WTC11 (cell line): ENCODE measurements around the gene TEC. TPM values are rescaled to one million over a fixed set of nuclear protein-coding genes. Genes with fewer than 3 reads are reported as not detected.

Experiments
- CREB1 ChIP-seq: sonication (generic); formaldehyde crosslinking; IDR thresholded peaks from 2 replicates; pipeline ENCODE4 v1.8.0; 2023; ENCODE audit warnings: mild to moderate bottlenecking, missing genetic modification reagents
- CREM ChIP-seq: sonication (generic); formaldehyde crosslinking; IDR thresholded peaks from 2 replicates; pipeline ENCODE4 v1.8.1; 2022; ENCODE audit warnings: mild to moderate bottlenecking, missing genetic modification reagents, moderate library complexity
- FOXK1 ChIP-seq: sonication (generic); formaldehyde crosslinking; IDR thresholded peaks from 2 replicates; pipeline ENCODE4 v1.8.0; 2022; ENCODE audit warnings: mild to moderate bottlenecking, moderate library complexity, missing genetic modification reagents
- FOXP1 ChIP-seq: sonication (generic); formaldehyde crosslinking; IDR thresholded peaks from 2 replicates; pipeline ENCODE4 v1.8.0; 2022; ENCODE audit warnings: missing genetic modification reagents, mild to moderate bottlenecking, moderate library complexity, borderline replicate concordance
- GRHL2 ChIP-seq: fragments of 250-450 bp; sonication (Bioruptor Pico); IDR thresholded peaks from 2 replicates; pipeline ENCODE4 v1.8.0; 2022; ENCODE audit warnings: mild to moderate bottlenecking, moderate library complexity; ENCODE audit not compliant: insufficient replicate concordance, severe bottlenecking
- IRF2 ChIP-seq: sonication (generic); formaldehyde crosslinking; IDR thresholded peaks from 2 replicates; pipeline ENCODE4 v1.8.0; 2022; ENCODE audit warnings: low read depth, missing genetic modification reagents, borderline replicate concordance
- JUN ChIP-seq: sonication (generic); formaldehyde crosslinking; IDR thresholded peaks from 2 replicates; pipeline ENCODE4 v1.8.0; 2023; ENCODE audit warnings: mild to moderate bottlenecking, missing genetic modification reagents
- KAT7 ChIP-seq: sonication (generic); formaldehyde crosslinking; IDR thresholded peaks from 2 replicates; pipeline ENCODE4 v1.8.1; 2023; ENCODE audit warnings: missing genetic modification reagents, mild to moderate bottlenecking, borderline replicate concordance
- MYBL2 ChIP-seq: sonication (generic); formaldehyde crosslinking; IDR thresholded peaks from 2 replicates; pipeline ENCODE4 v1.8.1; 2023; ENCODE audit warnings: mild to moderate bottlenecking, moderate library complexity, missing genetic modification reagents
- NFE2L1 ChIP-seq: sonication (generic); formaldehyde crosslinking; IDR thresholded peaks from 2 replicates; pipeline ENCODE4 v1.8.1; 2023; ENCODE audit warnings: missing genetic modification reagents
- NR3C1 ChIP-seq: sonication (generic); formaldehyde crosslinking; conservative IDR thresholded peaks from 2 replicates; pipeline ENCODE4 v1.8.1; 2023; ENCODE audit warnings: low read depth, mild to moderate bottlenecking, missing genetic modification reagents
- RORB ChIP-seq: fragments of 250-450 bp; sonication (Bioruptor Pico); IDR thresholded peaks from 2 replicates; pipeline ENCODE4 v1.9.0; 2021; ENCODE audit warnings: mild to moderate bottlenecking
- SP1 ChIP-seq: sonication (generic); formaldehyde crosslinking; conservative IDR thresholded peaks from 2 replicates; pipeline ENCODE4 v1.8.1; 2022; ENCODE audit warnings: missing genetic modification reagents
- TP53 ChIP-seq: sonication (generic); formaldehyde crosslinking; IDR thresholded peaks from 2 replicates; pipeline ENCODE4 v1.8.1; 2023; ENCODE audit warnings: mild to moderate bottlenecking, missing genetic modification reagents
- ZNF138 ChIP-seq: sonication (generic); formaldehyde crosslinking; conservative IDR thresholded peaks from 2 replicates; pipeline ENCODE4 v1.8.1; 2022; ENCODE audit warnings: mild to moderate bottlenecking, moderate library complexity, missing genetic modification reagents
- ZNF263 ChIP-seq: sonication (generic); formaldehyde crosslinking; IDR thresholded peaks from 2 replicates; pipeline ENCODE4 v1.8.1; 2022; ENCODE audit warnings: low read depth, mild to moderate bottlenecking, moderate library complexity, missing genetic modification reagents
- ZNF317 ChIP-seq: sonication (generic); formaldehyde crosslinking; IDR thresholded peaks from 2 replicates; pipeline ENCODE4 v1.8.1; 2023; ENCODE audit warnings: low read depth, mild to moderate bottlenecking, moderate library complexity, missing genetic modification reagents, borderline replicate concordance
- ZNF416 ChIP-seq: fragments of 250-450 bp; sonication (Bioruptor Pico); IDR thresholded peaks from 2 replicates; pipeline ENCODE4 v1.9.0; 2021; ENCODE audit warnings: mild to moderate bottlenecking, inconsistent platforms
- total RNA-seq: library from RNA; stranded (reverse); gene quantifications from 3 replicates; pipeline ENCODE4 v1.2.3, GENCODE V29; 2021
- TF ChIP-seq, protein P1 (sequence below): sonication (generic); formaldehyde crosslinking; IDR thresholded peaks from 2 replicates; pipeline ENCODE4 v1.8.1; 2023; ENCODE audit warnings: mild to moderate bottlenecking, missing genetic modification reagents, borderline replicate concordance
- TF ChIP-seq, protein P2 (sequence below): fragments of 250-450 bp; sonication (Bioruptor Pico); IDR thresholded peaks from 2 replicates; pipeline ENCODE4 v1.9.0; 2021; ENCODE audit warnings: moderate library complexity, mild to moderate bottlenecking, inconsistent platforms, borderline replicate concordance
- TF ChIP-seq, protein P3 (sequence below): sonication (generic); formaldehyde crosslinking; IDR thresholded peaks from 2 replicates; pipeline ENCODE4 v1.8.1; 2023; ENCODE audit warnings: mild to moderate bottlenecking, missing genetic modification reagents
- TF ChIP-seq, protein P4 (sequence below): sonication (generic); formaldehyde crosslinking; conservative IDR thresholded peaks from 2 replicates; pipeline ENCODE4 v1.8.1; 2023; ENCODE audit warnings: mild to moderate bottlenecking, low read depth, missing genetic modification reagents, moderate library complexity
- TF ChIP-seq, protein P5 (sequence below): sonication (generic); formaldehyde crosslinking; IDR thresholded peaks from 2 replicates; pipeline ENCODE4 v1.8.1; 2023; ENCODE audit warnings: mild to moderate bottlenecking, missing genetic modification reagents, moderate library complexity
- TF ChIP-seq, protein P6 (sequence below): sonication (generic); formaldehyde crosslinking; IDR thresholded peaks from 2 replicates; pipeline ENCODE4 v1.8.1; 2023; ENCODE audit warnings: mild to moderate bottlenecking, missing genetic modification reagents
- TF ChIP-seq, protein P7 (sequence below): fragments of 250-450 bp; sonication (Bioruptor Pico); IDR thresholded peaks from 2 replicates; pipeline ENCODE4 v1.9.0; 2021; ENCODE audit warnings: mild to moderate bottlenecking

Gene TEC
- total RNA-seq, 1 experiment from 2014 or later = 8.8 TPM

DNA sequence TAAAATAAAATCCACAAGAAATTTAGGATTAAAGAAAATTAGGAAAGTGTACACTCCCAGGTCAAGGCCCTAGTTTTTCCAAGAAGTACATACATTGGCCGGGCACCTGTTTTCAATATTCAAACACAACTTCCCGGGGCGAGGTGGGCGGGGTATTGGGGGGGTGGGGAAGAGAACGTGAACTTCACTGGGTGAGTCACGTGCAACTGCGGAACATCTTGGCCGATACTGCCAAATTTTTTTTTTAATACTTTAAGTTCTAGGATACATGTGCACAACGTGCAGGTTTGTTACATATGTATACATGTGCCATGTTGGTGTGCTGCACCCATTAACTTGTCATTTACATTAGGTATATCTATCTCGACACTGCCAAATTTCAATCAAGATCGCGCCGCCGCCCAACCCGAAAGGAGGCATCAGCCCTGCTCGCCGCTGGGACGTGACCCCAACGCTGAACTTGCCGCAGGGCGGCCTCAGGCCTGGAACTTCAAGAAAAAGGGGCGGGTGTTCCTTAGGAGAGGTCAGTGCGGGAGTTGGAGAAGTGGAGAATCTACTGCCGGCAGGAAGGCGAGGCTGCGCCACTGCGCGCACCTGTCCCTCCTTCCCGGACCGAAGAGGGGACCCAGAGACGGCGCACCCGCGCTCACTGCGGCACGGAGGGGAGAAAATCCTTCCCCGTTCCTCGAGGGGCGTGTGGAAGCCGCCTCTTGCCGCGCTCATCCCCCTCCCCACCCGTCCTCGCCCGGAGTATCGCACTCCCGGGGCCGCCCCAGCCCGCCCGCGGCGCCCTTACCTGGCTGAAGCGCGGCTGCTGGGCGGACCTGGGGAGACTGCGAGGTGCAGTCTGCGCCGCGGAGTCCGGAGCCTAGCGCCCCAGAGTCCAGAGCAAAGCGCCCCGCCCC is at the start of gene TEC (continued):
- TF ChIP-seq, protein P1, sequence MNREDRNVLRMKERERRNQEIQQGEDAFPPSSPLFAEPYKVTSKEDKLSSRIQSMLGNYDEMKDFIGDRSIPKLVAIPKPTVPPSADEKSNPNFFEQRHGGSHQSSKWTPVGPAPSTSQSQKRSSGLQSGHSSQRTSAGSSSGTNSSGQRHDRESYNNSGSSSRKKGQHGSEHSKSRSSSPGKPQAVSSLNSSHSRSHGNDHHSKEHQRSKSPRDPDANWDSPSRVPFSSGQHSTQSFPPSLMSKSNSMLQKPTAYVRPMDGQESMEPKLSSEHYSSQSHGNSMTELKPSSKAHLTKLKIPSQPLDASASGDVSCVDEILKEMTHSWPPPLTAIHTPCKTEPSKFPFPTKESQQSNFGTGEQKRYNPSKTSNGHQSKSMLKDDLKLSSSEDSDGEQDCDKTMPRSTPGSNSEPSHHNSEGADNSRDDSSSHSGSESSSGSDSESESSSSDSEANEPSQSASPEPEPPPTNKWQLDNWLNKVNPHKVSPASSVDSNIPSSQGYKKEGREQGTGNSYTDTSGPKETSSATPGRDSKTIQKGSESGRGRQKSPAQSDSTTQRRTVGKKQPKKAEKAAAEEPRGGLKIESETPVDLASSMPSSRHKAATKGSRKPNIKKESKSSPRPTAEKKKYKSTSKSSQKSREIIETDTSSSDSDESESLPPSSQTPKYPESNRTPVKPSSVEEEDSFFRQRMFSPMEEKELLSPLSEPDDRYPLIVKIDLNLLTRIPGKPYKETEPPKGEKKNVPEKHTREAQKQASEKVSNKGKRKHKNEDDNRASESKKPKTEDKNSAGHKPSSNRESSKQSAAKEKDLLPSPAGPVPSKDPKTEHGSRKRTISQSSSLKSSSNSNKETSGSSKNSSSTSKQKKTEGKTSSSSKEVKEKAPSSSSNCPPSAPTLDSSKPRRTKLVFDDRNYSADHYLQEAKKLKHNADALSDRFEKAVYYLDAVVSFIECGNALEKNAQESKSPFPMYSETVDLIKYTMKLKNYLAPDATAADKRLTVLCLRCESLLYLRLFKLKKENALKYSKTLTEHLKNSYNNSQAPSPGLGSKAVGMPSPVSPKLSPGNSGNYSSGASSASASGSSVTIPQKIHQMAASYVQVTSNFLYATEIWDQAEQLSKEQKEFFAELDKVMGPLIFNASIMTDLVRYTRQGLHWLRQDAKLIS (CRISPR knock-in tag) = no peak
- TF ChIP-seq, protein P2, sequence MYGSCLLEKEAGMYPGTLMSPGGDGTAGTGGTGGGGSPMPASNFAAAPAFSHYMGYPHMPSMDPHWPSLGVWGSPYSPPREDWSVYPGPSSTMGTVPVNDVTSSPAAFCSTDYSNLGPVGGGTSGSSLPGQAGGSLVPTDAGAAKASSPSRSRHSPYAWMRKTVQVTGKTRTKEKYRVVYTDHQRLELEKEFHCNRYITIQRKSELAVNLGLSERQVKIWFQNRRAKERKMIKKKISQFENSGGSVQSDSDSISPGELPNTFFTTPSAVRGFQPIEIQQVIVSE (CRISPR knock-in tag) = no peak
- TF ChIP-seq MYBL2 = 0 out of 2 replicates have a peak, but pooled peaks have one; percentile 48
- 0 out of 2 replicates have a peak, but pooled peaks have one; percentile 32 for TF ChIP-seq ZNF416 (CRISPR knock-in tag)
- no peak for TF ChIP-seq RORB (CRISPR knock-in tag)
- no peak for TF ChIP-seq ZNF263 (CRISPR knock-in tag)
- TF ChIP-seq ZNF138 (CRISPR knock-in tag) = no peak
- TF ChIP-seq, protein P3, sequence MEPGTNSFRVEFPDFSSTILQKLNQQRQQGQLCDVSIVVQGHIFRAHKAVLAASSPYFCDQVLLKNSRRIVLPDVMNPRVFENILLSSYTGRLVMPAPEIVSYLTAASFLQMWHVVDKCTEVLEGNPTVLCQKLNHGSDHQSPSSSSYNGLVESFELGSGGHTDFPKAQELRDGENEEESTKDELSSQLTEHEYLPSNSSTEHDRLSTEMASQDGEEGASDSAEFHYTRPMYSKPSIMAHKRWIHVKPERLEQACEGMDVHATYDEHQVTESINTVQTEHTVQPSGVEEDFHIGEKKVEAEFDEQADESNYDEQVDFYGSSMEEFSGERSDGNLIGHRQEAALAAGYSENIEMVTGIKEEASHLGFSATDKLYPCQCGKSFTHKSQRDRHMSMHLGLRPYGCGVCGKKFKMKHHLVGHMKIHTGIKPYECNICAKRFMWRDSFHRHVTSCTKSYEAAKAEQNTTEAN (CRISPR knock-in tag) = no peak
- peak; percentile 59; the same call in 1 of the 2 replicates for TF ChIP-seq FOXK1
- TF ChIP-seq GRHL2 (CRISPR knock-in tag) = no peak
- TF ChIP-seq, protein P4, sequence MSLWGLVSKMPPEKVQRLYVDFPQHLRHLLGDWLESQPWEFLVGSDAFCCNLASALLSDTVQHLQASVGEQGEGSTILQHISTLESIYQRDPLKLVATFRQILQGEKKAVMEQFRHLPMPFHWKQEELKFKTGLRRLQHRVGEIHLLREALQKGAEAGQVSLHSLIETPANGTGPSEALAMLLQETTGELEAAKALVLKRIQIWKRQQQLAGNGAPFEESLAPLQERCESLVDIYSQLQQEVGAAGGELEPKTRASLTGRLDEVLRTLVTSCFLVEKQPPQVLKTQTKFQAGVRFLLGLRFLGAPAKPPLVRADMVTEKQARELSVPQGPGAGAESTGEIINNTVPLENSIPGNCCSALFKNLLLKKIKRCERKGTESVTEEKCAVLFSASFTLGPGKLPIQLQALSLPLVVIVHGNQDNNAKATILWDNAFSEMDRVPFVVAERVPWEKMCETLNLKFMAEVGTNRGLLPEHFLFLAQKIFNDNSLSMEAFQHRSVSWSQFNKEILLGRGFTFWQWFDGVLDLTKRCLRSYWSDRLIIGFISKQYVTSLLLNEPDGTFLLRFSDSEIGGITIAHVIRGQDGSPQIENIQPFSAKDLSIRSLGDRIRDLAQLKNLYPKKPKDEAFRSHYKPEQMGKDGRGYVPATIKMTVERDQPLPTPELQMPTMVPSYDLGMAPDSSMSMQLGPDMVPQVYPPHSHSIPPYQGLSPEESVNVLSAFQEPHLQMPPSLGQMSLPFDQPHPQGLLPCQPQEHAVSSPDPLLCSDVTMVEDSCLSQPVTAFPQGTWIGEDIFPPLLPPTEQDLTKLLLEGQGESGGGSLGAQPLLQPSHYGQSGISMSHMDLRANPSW = no peak
- no peak for TF ChIP-seq IRF2
- TF ChIP-seq TP53 = peak; percentile 80
- TF ChIP-seq, protein P5, sequence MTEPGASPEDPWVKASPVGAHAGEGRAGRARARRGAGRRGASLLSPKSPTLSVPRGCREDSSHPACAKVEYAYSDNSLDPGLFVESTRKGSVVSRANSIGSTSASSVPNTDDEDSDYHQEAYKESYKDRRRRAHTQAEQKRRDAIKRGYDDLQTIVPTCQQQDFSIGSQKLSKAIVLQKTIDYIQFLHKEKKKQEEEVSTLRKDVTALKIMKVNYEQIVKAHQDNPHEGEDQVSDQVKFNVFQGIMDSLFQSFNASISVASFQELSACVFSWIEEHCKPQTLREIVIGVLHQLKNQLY (CRISPR knock-in tag) = no peak
- TF ChIP-seq NR3C1 = no peak
- TF ChIP-seq NFE2L1 (CRISPR knock-in tag) = 0 out of 2 replicates have a peak, but pooled peaks have one; percentile 45
- TF ChIP-seq, protein P6, sequence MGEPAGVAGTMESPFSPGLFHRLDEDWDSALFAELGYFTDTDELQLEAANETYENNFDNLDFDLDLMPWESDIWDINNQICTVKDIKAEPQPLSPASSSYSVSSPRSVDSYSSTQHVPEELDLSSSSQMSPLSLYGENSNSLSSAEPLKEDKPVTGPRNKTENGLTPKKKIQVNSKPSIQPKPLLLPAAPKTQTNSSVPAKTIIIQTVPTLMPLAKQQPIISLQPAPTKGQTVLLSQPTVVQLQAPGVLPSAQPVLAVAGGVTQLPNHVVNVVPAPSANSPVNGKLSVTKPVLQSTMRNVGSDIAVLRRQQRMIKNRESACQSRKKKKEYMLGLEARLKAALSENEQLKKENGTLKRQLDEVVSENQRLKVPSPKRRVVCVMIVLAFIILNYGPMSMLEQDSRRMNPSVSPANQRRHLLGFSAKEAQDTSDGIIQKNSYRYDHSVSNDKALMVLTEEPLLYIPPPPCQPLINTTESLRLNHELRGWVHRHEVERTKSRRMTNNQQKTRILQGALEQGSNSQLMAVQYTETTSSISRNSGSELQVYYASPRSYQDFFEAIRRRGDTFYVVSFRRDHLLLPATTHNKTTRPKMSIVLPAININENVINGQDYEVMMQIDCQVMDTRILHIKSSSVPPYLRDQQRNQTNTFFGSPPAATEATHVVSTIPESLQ = no peak
- peak; percentile 69 for TF ChIP-seq FOXP1 (CRISPR knock-in tag)
- no peak for TF ChIP-seq JUN (CRISPR knock-in tag)
- no peak for TF ChIP-seq ZNF317 (CRISPR knock-in tag)
- 0 out of 2 replicates have a peak, but pooled peaks have one; percentile 37 for TF ChIP-seq CREM (CRISPR knock-in tag)
- no peak for TF ChIP-seq KAT7 (CRISPR knock-in tag)
- TF ChIP-seq CREB1 (CRISPR knock-in tag) = no peak
- TF ChIP-seq, protein P7, sequence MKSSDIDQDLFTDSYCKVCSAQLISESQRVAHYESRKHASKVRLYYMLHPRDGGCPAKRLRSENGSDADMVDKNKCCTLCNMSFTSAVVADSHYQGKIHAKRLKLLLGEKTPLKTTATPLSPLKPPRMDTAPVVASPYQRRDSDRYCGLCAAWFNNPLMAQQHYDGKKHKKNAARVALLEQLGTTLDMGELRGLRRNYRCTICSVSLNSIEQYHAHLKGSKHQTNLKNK (CRISPR knock-in tag) = no peak
- TF ChIP-seq SP1 (CRISPR knock-in tag) = peak; percentile 45; the same call in 1 of the 2 replicates
